Retinal pigment epithelial cell (primary cell): ENCODE measurements around the gene RPL28.
"Not testable (repeated sequence)": the region's sequence is repeated elsewhere in the genome, so short reads cannot be mapped to it uniquely, and the experiment has no call there.

ENCODE experiments used
- DNase-seq: peaks from one replicate; pipeline ENCODE4 v3.0.0-alpha.2; 2010; ENCODE audit warnings: low read depth
- H3K4me3 ChIP-seq: 2 replicates; pipeline ENCODE4 v1.5.1; 2011; ENCODE audit warnings: mild to moderate bottlenecking, low read length, control low read depth, moderate library complexity
- CTCF ChIP-seq: conservative IDR thresholded peaks from 2 replicates; pipeline ENCODE4 v1.5.1; 2011; ENCODE audit warnings: low read depth, low read length, control low read depth, inconsistent platforms

RPL28 gene

DNA sequence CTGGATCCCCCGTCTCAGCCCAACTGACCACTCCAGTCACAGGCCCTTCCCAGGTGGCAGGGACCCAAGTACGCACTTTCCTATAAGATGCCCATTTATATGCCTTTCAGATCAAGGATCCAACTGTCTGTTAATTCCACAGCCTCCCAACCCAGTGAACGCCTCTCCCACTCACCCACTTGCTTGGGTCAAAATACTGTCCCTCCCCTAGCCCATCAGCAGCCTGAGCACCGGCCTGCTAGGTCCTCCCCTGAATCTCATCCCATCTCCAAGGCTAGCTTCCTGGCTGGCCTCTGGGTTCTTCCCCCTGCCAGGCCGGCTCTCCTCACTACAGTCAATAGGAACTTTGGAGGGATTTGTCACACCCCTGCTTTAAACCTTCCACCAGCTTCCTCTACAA, 19.9 kb downstream of the RPL28 start:
- no peak for TF ChIP-seq CTCF
- peak overlapping the region; percentile 78 for H3K4me3 ChIP-seq
- DNase-seq: no peak

- TF ChIP-seq CTCF: no peak
- H3K4me3 ChIP-seq: peak overlapping the region; percentile 78
- no peak for DNase-seq
Observed at GRCh38 chr19:55406091-55406825, 20.5 kb downstream of the RPL28 start.

DNA sequence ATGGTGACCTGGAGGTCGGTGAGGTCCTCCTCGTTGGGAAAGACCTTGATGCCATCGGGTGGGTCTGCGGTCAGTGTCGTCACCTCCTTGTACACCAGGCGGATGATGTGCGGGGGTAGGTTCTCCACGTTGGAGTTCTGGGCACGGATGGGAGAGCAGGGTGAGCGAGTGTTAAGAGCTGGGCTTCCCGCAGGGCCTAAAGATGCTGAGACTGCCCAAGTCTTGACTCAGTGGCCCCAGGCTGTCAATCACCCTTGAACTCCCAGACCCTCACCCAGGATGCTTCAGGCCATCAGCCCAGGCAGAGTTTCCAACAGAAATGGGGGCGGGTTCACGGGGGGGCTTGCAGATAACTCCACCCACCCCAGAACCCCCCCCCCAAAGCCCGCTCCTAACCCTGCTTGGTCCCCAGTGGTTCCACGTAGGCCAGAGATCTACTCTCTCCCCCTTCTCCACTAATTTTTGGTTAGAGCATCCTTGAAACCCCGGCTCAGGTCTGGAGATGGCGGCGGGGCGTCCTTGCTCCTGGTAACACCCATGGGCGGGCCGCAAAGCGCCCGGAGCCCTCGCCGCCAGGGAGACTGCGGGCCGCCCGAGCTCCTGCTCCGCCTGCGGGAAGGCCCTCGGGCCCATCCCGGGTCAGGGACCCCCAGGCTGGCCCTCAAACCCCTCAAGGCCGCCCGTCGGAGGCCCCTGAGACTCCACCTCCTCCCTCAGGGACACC, 21.3 kb downstream of the RPL28 start:
- peak overlapping the region; percentile 78 for H3K4me3 ChIP-seq
- no peak for DNase-seq
- TF ChIP-seq CTCF: no peak

DNA sequence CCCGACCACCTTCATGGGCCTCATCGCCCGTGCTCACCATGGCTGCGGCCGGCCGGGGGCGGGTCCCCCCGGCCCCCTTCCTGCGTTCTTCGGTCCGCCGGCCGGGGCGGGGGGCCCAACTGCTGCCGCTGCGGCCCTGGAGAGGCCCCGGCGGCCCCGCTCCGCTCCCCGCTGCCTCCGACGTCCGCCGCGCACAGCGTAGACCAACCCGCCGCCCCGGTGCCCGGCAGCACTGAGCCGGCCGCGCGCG, 21.7 kb downstream of the RPL28 start, which contains the start of gene UBE2S:
Gene UBE2S, minus strand, starts transcription at position 239 of the 250 bp plus-strand sequence. Its CDS starts 199 bp downstream, at position 40.
- H3K4me3 ChIP-seq: peak within 1 kb of the TSS; percentile 78
- DNase-seq: not testable (repeated sequence)

DNA sequence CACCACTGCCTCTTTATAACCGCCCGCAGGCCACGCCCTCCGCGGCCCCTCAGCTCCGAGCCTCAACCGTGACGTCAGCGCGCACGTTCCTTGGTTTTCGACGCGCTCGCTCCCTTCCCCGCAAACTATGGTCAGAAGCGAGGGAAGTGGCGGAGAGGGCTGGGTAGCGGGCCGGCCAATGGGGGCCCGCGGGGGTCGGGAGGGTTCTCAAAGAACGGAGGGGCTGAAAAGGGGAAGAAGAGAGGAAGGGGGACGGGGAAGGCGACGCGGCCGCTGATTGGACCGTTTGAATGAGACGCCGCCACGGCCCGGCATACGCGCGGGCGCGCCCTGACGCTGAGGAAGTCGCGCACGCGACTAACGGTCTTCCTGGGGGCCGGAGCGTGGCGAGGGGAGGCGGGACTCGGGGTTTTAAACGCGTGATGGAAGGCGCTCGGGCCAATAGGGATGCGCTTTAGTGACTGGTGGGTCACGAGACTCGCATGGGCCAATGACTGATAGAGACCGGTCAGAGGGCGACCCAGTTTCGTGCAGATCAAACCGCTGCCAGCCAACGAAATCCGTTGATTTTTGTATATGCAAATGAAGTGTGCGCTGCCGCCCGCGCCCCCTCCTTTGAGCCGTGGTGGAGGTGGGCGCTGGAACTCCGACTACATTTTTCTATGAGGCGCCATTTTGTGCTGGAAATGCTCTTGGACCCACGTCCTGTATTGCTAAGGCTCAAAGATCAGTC, 22.2 kb downstream of the RPL28 start:
- TF ChIP-seq CTCF: no peak
- H3K4me3 ChIP-seq: peak overlapping the region; percentile 52
- DNase-seq: peak; percentile 99

- peak overlapping the region; percentile 52 for H3K4me3 ChIP-seq
- TF ChIP-seq CTCF: no peak
- no peak for DNase-seq
Observed at GRCh38 chr19:55408533-55408872, 22.8 kb downstream of the RPL28 start.

- not testable (repeated sequence) for DNase-seq
Observed at GRCh38 chr19:55409179-55409578, 23.4 kb downstream of the RPL28 start.

GRCh38 chr19:55410168-55410567, 24.4 kb downstream of the RPL28 start:
- TF ChIP-seq CTCF: no peak
- H3K4me3 ChIP-seq: no peak overlapping the region
- DNase-seq: no peak

More at GRCh38 chr19:55409179-55409578, 23.4 kb downstream of the RPL28 start:
- H3K4me3 ChIP-seq: not testable (repeated sequence)
